ENCODE data around the gene PLEKHG7. TPM values are rescaled to one million over a fixed set of nuclear protein-coding genes. Genes with fewer than 3 reads are reported as not detected.

PLEKHG7 gene
- polyA plus RNA-seq, 1 experiment = 0.05 TPM

- Histone ChIP-seq H3K27me3 (ENCODE audit: control insufficient read depth, insufficient read depth, low read length) (no peaks in the 10 kb centered on the region), H3K9me3 (ENCODE audit: control insufficient read depth, insufficient read depth, low read length) (no peaks in the 10 kb centered on the region), H3K4me3 (ENCODE audit: low read depth, low read length) (no peak overlapping the region), H3K27ac (ENCODE audit: low read depth, low read length) (no peak overlapping the region)
- ChIA-PET CTCF (no interaction called here), POLR2A (no interaction called here)
- no peak for TF ChIP-seq CTCF (IDR thresholded peaks at IDR 0.05; ENCODE audit: low read depth, low read length)
- DNase-seq (ENCODE audit: low read depth, low spot score) = no peak
Observed at GRCh38 chr12:92695577-92695976, 7.2 kb upstream of the PLEKHG7 start.

GRCh38 chr12:92696216-92696615 lies 6.6 kb upstream of the PLEKHG7 start:
- Histone ChIP-seq H3K27me3 (ENCODE audit: control insufficient read depth, insufficient read depth, low read length) (no peaks in the 10 kb centered on the region), H3K4me3 (ENCODE audit: low read depth, low read length) (no peak overlapping the region), H3K9me3 (ENCODE audit: control insufficient read depth, insufficient read depth, low read length) (no peaks in the 10 kb centered on the region), H3K27ac (ENCODE audit: low read depth, low read length) (no peak overlapping the region)
- no peak for TF ChIP-seq CTCF (IDR thresholded peaks at IDR 0.05; ENCODE audit: low read depth, low read length)
- CTCF ChIA-PET = no interaction called here
- POLR2A ChIA-PET = no interaction called here
- DNase-seq (ENCODE audit: low read depth, low spot score) = peak; percentile 21

GRCh38 chr12:92698474-92698873 lies 4.3 kb upstream of the PLEKHG7 start:
- ChIA-PET POLR2A (no interaction called here), CTCF (no interaction called here)
- Histone ChIP-seq H3K27me3 (ENCODE audit: control insufficient read depth, insufficient read depth, low read length) (no peaks in the 10 kb centered on the region), H3K9me3 (ENCODE audit: control insufficient read depth, insufficient read depth, low read length) (no peaks in the 10 kb centered on the region), H3K27ac (ENCODE audit: low read depth, low read length) (no peak overlapping the region), H3K4me3 (ENCODE audit: low read depth, low read length) (no peak overlapping the region)
- TF ChIP-seq CTCF (IDR thresholded peaks at IDR 0.05; ENCODE audit: low read depth, low read length) = no peak
- DNase-seq (ENCODE audit: low read depth, low spot score) = no peak

GRCh38 chr12:92701441-92701840 lies 1.3 kb upstream of the PLEKHG7 start:
- H3K4me3 ChIP-seq (ENCODE audit: low read depth, low read length) = no peak overlapping the region
- DNase-seq (ENCODE audit: low read depth, low spot score) = no peak
- no peak for TF ChIP-seq CTCF (IDR thresholded peaks at IDR 0.05; ENCODE audit: low read depth, low read length)
- no peak overlapping the region for H3K27ac ChIP-seq (ENCODE audit: low read depth, low read length)
- H3K9me3 ChIP-seq (ENCODE audit: control insufficient read depth, insufficient read depth, low read length) = no peaks in the 10 kb centered on the region
- no peaks in the 10 kb centered on the region for H3K27me3 ChIP-seq (ENCODE audit: control insufficient read depth, insufficient read depth, low read length)
- ChIA-PET CTCF (no interaction called here), POLR2A (no interaction called here)

GRCh38 chr12:92703786-92704185 lies 997 bp downstream of the PLEKHG7 start:
- Histone ChIP-seq H3K4me3 (ENCODE audit: low read depth, low read length) (no peak overlapping the region), H3K27ac (ENCODE audit: low read depth, low read length) (no peak overlapping the region), H3K27me3 (ENCODE audit: control insufficient read depth, insufficient read depth, low read length) (no peaks in the 10 kb centered on the region), H3K9me3 (ENCODE audit: control insufficient read depth, insufficient read depth, low read length) (no peaks in the 10 kb centered on the region)
- TF ChIP-seq CTCF (IDR thresholded peaks at IDR 0.05; ENCODE audit: low read depth, low read length) = no peak
- ChIA-PET CTCF (no interaction called here), POLR2A (no interaction called here)
- DNase-seq (ENCODE audit: low read depth, low spot score) = no peak

Measured in AG04450 (cell line).